Spleen (tissue), 11 donors: ENCODE results near the gene STAG1. TPM values are rescaled to one million over a fixed set of nuclear protein-coding genes. Genes with fewer than 3 reads are reported as not detected.
"Not testable (repeated sequence)": the region's sequence is repeated elsewhere in the genome, so short reads cannot be mapped to it uniquely, and the experiment has no call there.

Experiments
- DNase-seq: peaks from one replicate; pipeline ENCODE4 v3.0.0-alpha.2; 2020
- H3K27ac ChIP-seq, 8 donors: fragments of 200-600 bp; sonication (generic) in 7 of 8; 1 replicate in 4 of 8; 2 replicates in 4 of 8; pipeline versions ENCODE4 v1.5.0 to v1.8.0; 2016 to 2021; ENCODE audit warnings: inconsistent platforms in 4 of 8, mild to moderate bottlenecking in 4 of 8, moderate library complexity in 1 of 8
- H3K27me3 ChIP-seq, 7 donors: fragments of 200-600 bp; sonication (generic) in 6 of 7; replicated peaks in 1 of 7; 1 replicate in 4 of 7; 2 replicates in 3 of 7; pipeline versions ENCODE4 v1.5.0 to v1.8.0; 2016 to 2021; ENCODE audit warnings: inconsistent platforms in 3 of 7, mild to moderate bottlenecking in 1 of 7
- H3K36me3 ChIP-seq, 6 donors: fragments of 200-600 bp; sonication (generic) in 5 of 6; 1 replicate in 4 of 6; 2 replicates in 2 of 6; pipeline versions ENCODE4 v1.5.0 to v1.8.0; 2016 to 2021; ENCODE audit warnings: inconsistent platforms in 2 of 6
- H3K4me1 ChIP-seq, 6 donors: fragments of 200-600 bp; sonication (generic) in 5 of 6; 1 replicate in 3 of 6; 2 replicates in 3 of 6; pipeline versions ENCODE4 v1.5.0 to v1.8.0; 2016 to 2021; ENCODE audit warnings: inconsistent platforms in 3 of 6
- H3K4me3 ChIP-seq, 8 donors: fragments of 200-600 bp; sonication (generic) in 7 of 8; 1 replicate in 4 of 8; 2 replicates in 4 of 8; pipeline versions ENCODE4 v1.5.0 to v1.8.0; 2016 to 2021; ENCODE audit warnings: inconsistent platforms in 4 of 8, mild to moderate bottlenecking in 4 of 8, moderate library complexity in 2 of 8
- H3K9me3 ChIP-seq, 8 donors: fragments of 200-600 bp; sonication (generic) in 7 of 8; 1 replicate in 4 of 8; 2 replicates in 4 of 8; pipeline versions ENCODE4 v1.5.0 to v1.8.0; 2016 to 2021; ENCODE audit warnings: inconsistent platforms in 4 of 8
- CTCF ChIP-seq, 11 experiments: fragments of 200-600 bp in 7 of 11; fragments of 450-650 bp in 4 of 11; sonication (generic) in 4 of 11; IDR thresholded peaks in 8 of 11; conservative IDR thresholded peaks in 3 of 11; 1 replicate in 7 of 11; 2 replicates in 4 of 11; pipeline versions ENCODE4 v1.4.0 to v1.8.0; 2016 to 2021; ENCODE audit warnings: antibody characterized with exemption in 11 of 11, inconsistent platforms in 4 of 11, mild to moderate bottlenecking in 1 of 11
- POLR2A ChIP-seq, 3 donors: fragments of 450-650 bp; IDR thresholded peaks; one replicate each; pipeline ENCODE4 v1.5.1; 2017; ENCODE audit warnings: antibody characterized with exemption in 3 of 3, mild to moderate bottlenecking in 1 of 3
- POLR2AphosphoS5 ChIP-seq, 3 donors: sonication (generic); formaldehyde crosslinking; IDR thresholded peaks; one replicate each; pipeline ENCODE4 v1.5.1; 2017; ENCODE audit warnings: antibody characterized with exemption in 3 of 3
- WGBS, 5 donors: extraction: QIAGEN DNeasy Blood & Tissue Kit in 3 of 5; methylation state at CpG; one replicate each; pipeline versions ENCODE4 v1.1.5 to v1.1.7; 2013 to 2018; 5-methylcytosine and 5-hydroxymethylcytosine counted together
- intact Hi-C: fragments of 100-400 bp; cut with DNase I; formaldehyde crosslinking; loops from one replicate; pipeline ENCODE4 v1.15.0; 2023; ENCODE audit warnings: low total_unique reads
- polyA plus RNA-seq, 3 donors: library from polyadenylated mRNA; stranded (reverse); fragments of 200-250 nt; gene quantifications; one replicate each; pipeline ENCODE4 v1.2.1, GENCODE V29; 2013
- total RNA-seq, 7 donors: library from RNA; depleted of rRNA in 3 of 7; stranded (reverse); fragments of >200 nt in 3 of 7; fragmentation: NEBNext Ultra II Directional in 4 of 7; extraction: Animal tissue kit (Norgen Biotek cat#: 25700) in 4 of 7; gene quantifications; one replicate each; pipeline versions ENCODE4 v1.1.0 to v1.2.1, GENCODE V29; 2016 to 2021
- donor health status: healthy with polysubstance abuse.
- donor health status: DM: no; HTN: no; CAD: no; lungs with moderate emphysema.
- donor health status: DM: no; HTN: no; CAD: no.
- donor health status: Bipolar disorder and iron deficiency.
- donor health status: healthy.
- donor health status: DM: no; HTN: no; CAD: no.
- donor health status: DM: yes; HTN: yes; CAD: no.

STAG1 gene
- total and polyA plus RNA-seq, 10 donors: 7.2 to 61.6 (median 47.3) TPM

- Histone ChIP-seq H3K36me3 (peaks cover 0 to 62% (median 13%) of the 10 kb centered on the region in 6 donors), H3K4me1 (no peaks in the 10 kb centered on the region), H3K27me3 (no peaks in the 10 kb centered on the region), H3K9me3 (peaks cover 0 to 2% (median 0%) of the 10 kb centered on the region in 8 donors), H3K27ac (no peak overlapping the region), H3K4me3 (no peak overlapping the region)
- intact Hi-C loops: no loop called here
- no peak for DNase-seq
- WGBS, 5 donors: 96 to 100% (median 97%) methylated on average over 1 of the region's 1 CpG
- no peak for TF ChIP-seq POLR2AphosphoS5 (IDR thresholded peaks at IDR 0.05)
- no peak for TF ChIP-seq CTCF (IDR thresholded peaks at IDR 0.05 in 8 of 11, conservative IDR thresholded peaks at IDR 0.05 in 3 of 11)
- TF ChIP-seq POLR2A (IDR thresholded peaks at IDR 0.05): no peak
Measured at GRCh38 chr3:136476280-136476679, 275.9 kb downstream of the STAG1 start.

- intact Hi-C loops, H3K27ac ChIP-seq, H3K4me1 ChIP-seq, H3K4me3 ChIP-seq, H3K27me3 ChIP-seq, DNase-seq: not testable (repeated sequence)
- WGBS, 5 donors: 90 to 98% (median 93%) methylated on average over 3 of the region's 3 CpGs
- Histone ChIP-seq H3K36me3 (peaks cover 0 to 70% (median 15%) of the 10 kb centered on the region in 6 donors), H3K9me3 (peaks cover 0 to 14% (median 6%) of the 10 kb centered on the region in 8 donors)
Measured at GRCh38 chr3:136474876-136475275, 277.3 kb downstream of the STAG1 start.

- Histone ChIP-seq H3K4me1 (no peaks in the 10 kb centered on the region), H3K27ac (no peak overlapping the region), H3K27me3 (no peaks in the 10 kb centered on the region), H3K36me3 (peaks cover 0 to 72% (median 15%) of the 10 kb centered on the region in 6 donors), H3K9me3 (peaks cover 0 to 17% (median 9%) of the 10 kb centered on the region in 8 donors), H3K4me3 (no peak overlapping the region)
- TF ChIP-seq POLR2AphosphoS5 (IDR thresholded peaks at IDR 0.05) (no peak), CTCF (IDR thresholded peaks at IDR 0.05 in 8 of 11, conservative IDR thresholded peaks at IDR 0.05 in 3 of 11) (no peak), POLR2A (IDR thresholded peaks at IDR 0.05) (no peak)
- intact Hi-C loops: no loop called here
- DNase-seq: no peak
- 92 to 98% (median 95%) methylated on average over 3 of the region's 3 CpGs for WGBS, 5 donors
Measured at GRCh38 chr3:136473716-136474326, 278.4 kb downstream of the STAG1 start.

GRCh38 chr3:136465296-136465695, 286.9 kb downstream of the STAG1 start:
- Histone ChIP-seq H3K36me3 (peaks cover 0 to 59% (median 19%) of the 10 kb centered on the region in 6 donors), H3K27ac (no peak overlapping the region), H3K27me3 (no peaks in the 10 kb centered on the region), H3K4me1 (no peaks in the 10 kb centered on the region), H3K9me3 (peaks cover 0 to 35% (median 12%) of the 10 kb centered on the region in 8 donors), H3K4me3 (no peak overlapping the region)
- DNase-seq: no peak
- intact Hi-C loops: no loop called here
- no peak for TF ChIP-seq POLR2AphosphoS5 (IDR thresholded peaks at IDR 0.05)
- no peak for TF ChIP-seq CTCF (IDR thresholded peaks at IDR 0.05 in 8 of 11, conservative IDR thresholded peaks at IDR 0.05 in 3 of 11)
- TF ChIP-seq POLR2A (IDR thresholded peaks at IDR 0.05): no peak
- WGBS, 5 donors: 96 to 100% (median 98%) methylated on average over 5 of the region's 5 CpGs
